Activated CD4-positive, alpha-beta T cell treated with anti-CD3 and anti-CD28 coated beads, Interleukin-2, amount 10 ng/mL, durations not matched to agents 24 days and 14 days (primary cell): ENCODE measurements around the gene LRRC75B. TPM values are rescaled to one million over a fixed set of nuclear protein-coding genes. Genes with fewer than 3 reads are reported as not detected.

Experiments used
- DNase-seq: peaks from one replicate; pipeline ENCODE4 v3.0.0; 2022
- H3K27ac Mint-ChIP-seq: one replicate; pipeline ENCODE4 v1.8.0; 2022; ENCODE audit warnings: mild to moderate bottlenecking, mixed read lengths
- H3K27me3 Mint-ChIP-seq: one replicate; pipeline ENCODE4 v1.8.0; 2022; ENCODE audit warnings: mixed read lengths
- H3K36me3 Mint-ChIP-seq: one replicate; pipeline ENCODE4 v1.8.0; 2022; ENCODE audit warnings: low read depth, mild to moderate bottlenecking, mixed read lengths
- H3K4me1 Mint-ChIP-seq: one replicate; pipeline ENCODE4 v1.8.0; 2021; ENCODE audit warnings: mixed read lengths
- H3K4me3 Mint-ChIP-seq: one replicate; pipeline ENCODE4 v1.8.0; 2022; ENCODE audit warnings: mild to moderate bottlenecking, moderate library complexity, mixed read lengths
- H3K9me3 Mint-ChIP-seq: one replicate; pipeline ENCODE4 v1.8.0; 2021; ENCODE audit warnings: mixed read lengths
- intact Hi-C: fragments of 100-400 bp; cut with micrococcal nuclease; formaldehyde crosslinking; loops from one replicate; pipeline ENCODE4 v1.15.1; 2023
- total RNA-seq: library from RNA; stranded (reverse); gene quantifications from 2 replicates; pipeline ENCODE4 v1.2.3, GENCODE V29; 2022

Gene LRRC75B
- total RNA-seq, 1 donor from 2014 or later: 3.2 TPM

GRCh38 chr22:24585927-24586546 lies 6.8 kb downstream of the LRRC75B start:
- H3K36me3 Mint-ChIP-seq: no peaks in the 10 kb centered on the region
- H3K27ac Mint-ChIP-seq: no peak overlapping the region
- H3K27me3 Mint-ChIP-seq: no peaks in the 10 kb centered on the region
- no peak overlapping the region for H3K4me3 Mint-ChIP-seq
- intact Hi-C loops: no loop called here
- H3K9me3 Mint-ChIP-seq: no peaks in the 10 kb centered on the region
- DNase-seq: no peak
- H3K4me1 Mint-ChIP-seq: peaks cover 5% of the 10 kb centered on the region

- Mint-ChIP-seq H3K4me1 (peaks cover 5% of the 10 kb centered on the region), H3K4me3 (no peak overlapping the region), H3K36me3 (no peaks in the 10 kb centered on the region), H3K9me3 (no peaks in the 10 kb centered on the region), H3K27me3 (no peaks in the 10 kb centered on the region), H3K27ac (no peak overlapping the region)
- intact Hi-C loops: no loop called here
- no peak for DNase-seq
Observed at GRCh38 chr22:24585461-24585860, 7.4 kb downstream of the LRRC75B start.

DNA sequence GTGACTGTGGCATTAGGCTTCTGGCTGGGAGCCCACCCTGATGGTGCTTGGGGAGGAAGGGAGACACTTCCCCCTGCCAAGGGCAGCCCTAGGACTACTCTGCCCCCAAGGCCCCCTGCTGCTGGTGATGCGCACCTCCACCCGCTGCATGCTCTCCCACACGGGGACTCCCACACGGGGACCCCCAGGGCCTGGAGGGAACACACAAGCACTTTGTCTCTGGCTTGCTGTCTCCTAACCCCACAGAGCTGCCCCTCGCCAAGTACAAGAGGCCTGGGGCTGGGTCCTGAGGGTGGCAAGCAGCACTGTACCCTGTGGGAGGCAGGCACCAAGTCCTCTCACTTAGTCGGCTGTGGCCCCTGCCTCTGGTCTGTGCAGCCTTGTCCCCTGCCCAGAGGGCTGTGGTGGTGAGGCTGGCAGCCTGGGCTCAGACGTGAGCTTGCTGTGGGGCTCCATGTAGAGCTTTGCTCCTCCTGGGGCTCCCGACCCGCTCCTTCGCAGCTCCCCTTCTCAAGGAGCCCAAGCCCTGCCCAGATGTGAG lies 7.9 kb downstream of the LRRC75B start:
- H3K36me3 Mint-ChIP-seq: no peaks in the 10 kb centered on the region
- no peaks in the 10 kb centered on the region for H3K9me3 Mint-ChIP-seq
- H3K4me1 Mint-ChIP-seq: peaks cover 5% of the 10 kb centered on the region
- no peak overlapping the region for H3K4me3 Mint-ChIP-seq
- DNase-seq: no peak
- no peak overlapping the region for H3K27ac Mint-ChIP-seq
- intact Hi-C loops: no loop called here
- H3K27me3 Mint-ChIP-seq: no peaks in the 10 kb centered on the region

DNA sequence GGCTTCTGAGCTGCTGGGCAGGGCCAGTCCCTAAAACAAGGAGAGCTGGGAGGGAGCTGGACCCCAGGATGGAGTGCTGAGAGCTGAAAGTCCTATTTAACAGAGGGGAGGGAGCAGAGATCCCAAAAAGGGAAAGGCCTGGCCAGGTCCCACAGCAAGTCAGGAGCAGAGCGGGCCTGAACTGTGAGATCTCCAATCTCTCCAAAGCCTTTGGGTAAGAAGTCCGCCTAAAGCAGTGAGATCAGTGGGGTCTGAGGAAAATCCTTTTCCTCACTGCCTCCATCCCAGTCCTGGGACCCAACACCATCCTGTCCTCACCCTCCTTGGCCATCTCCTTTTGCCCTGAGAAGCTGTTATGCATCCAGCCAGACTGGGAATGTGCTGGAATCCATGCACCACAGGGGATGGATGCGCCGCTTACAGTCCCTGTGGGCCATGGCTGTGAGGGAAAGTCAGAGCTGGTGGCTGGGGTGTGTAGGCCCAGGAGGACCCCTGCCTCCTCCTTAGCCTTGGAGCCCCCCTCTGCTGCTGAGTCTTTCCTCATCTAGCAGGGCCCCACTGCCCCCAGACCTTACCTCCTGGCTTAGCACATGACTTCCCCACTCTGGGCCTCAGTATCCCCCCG lies 8.6 kb downstream of the LRRC75B start:
- H3K4me3 Mint-ChIP-seq: no peak overlapping the region
- H3K27ac Mint-ChIP-seq: no peak overlapping the region
- no peak for DNase-seq
- no peaks in the 10 kb centered on the region for H3K36me3 Mint-ChIP-seq
- no peaks in the 10 kb centered on the region for H3K27me3 Mint-ChIP-seq
- peaks cover 5% of the 10 kb centered on the region for H3K4me1 Mint-ChIP-seq
- no peaks in the 10 kb centered on the region for H3K9me3 Mint-ChIP-seq
- intact Hi-C loops: no loop called here

DNA sequence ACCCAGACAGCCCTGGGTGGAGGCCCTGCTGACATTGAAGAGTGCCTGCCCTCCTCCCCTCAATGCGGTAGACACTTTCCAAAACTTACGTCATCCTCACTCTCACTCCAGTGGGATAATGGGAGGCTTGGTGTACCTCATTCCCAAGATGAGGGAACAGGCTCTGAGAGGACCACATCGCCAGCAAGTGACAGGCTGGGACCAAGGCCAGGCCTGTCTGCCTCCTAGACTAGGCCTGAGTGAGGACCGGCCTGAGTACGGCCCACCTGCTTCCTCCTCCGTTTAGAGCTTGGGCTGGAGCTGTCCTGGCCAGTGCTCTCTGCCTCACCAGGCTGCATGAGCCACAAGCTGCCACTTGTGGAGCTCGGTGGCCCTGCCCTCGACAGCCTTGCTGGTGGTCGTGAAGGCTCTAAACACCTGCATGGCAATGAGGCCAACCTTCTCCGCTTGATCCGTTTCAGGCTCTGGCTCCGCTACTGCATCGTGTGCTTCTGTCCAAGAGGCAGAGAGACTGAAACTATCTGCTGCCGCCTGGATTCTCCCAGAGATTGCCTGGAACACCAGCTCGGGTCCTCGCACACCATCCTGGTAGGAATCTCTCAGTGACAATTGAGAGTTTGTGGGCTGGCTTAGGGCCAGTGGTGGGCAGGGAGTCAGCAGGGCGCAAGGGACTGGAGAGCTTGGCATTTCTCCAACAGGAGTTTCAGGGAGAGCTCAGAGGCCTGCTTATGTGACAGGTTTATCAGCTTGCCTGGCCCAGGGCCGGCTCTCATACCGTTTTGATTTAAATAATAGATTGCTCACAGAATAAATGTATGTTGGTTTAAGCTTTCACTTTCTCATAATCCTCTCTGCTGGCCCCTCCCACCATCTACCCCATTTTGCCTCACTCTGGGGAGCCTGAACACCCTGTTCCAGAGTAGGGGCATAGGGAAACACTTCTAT lies 9.4 kb downstream of the LRRC75B start:
- no peaks in the 10 kb centered on the region for H3K36me3 Mint-ChIP-seq
- peaks cover 7% of the 10 kb centered on the region for H3K4me1 Mint-ChIP-seq

GRCh38 chr22:24582056-24582814 lies 10.6 kb downstream of the LRRC75B start:
- H3K9me3 Mint-ChIP-seq: no peaks in the 10 kb centered on the region
- H3K27ac Mint-ChIP-seq: no peak overlapping the region

More for the DNA sequence above, 9.4 kb downstream of the LRRC75B start:
- H3K4me3 Mint-ChIP-seq: no peak overlapping the region
- no peaks in the 10 kb centered on the region for H3K27me3 Mint-ChIP-seq
- no peaks in the 10 kb centered on the region for H3K9me3 Mint-ChIP-seq
- DNase-seq: no peak
- H3K27ac Mint-ChIP-seq: no peak overlapping the region
- intact Hi-C loops: no loop called here

DNA sequence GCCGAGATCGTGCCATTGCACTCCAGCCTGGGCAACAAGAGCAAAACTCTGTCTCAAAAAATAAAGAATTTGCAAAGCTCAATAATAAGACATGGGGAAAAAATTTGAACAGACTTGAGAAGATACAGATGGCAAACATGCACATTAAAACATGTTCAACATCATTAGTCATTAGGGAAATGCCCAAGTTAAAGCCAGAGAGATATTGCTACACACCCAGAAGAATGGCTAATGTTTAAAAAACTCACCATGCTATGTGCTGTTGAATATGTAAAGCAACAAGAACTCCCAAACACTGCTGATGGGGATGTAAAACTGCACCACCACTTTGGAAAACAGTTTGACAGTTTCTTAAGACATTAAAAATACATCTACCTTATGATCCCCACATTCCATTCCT lies 12.6 kb downstream of the LRRC75B start:
- no peaks in the 10 kb centered on the region for H3K27me3 Mint-ChIP-seq
- H3K27ac Mint-ChIP-seq: no peak overlapping the region
- H3K4me1 Mint-ChIP-seq: peaks cover 8% of the 10 kb centered on the region
- DNase-seq: no peak
- H3K36me3 Mint-ChIP-seq: peaks cover 12% of the 10 kb centered on the region
- intact Hi-C loops: no loop called here
- no peak overlapping the region for H3K4me3 Mint-ChIP-seq
- no peaks in the 10 kb centered on the region for H3K9me3 Mint-ChIP-seq

More at GRCh38 chr22:24582056-24582814, 10.6 kb downstream of the LRRC75B start:
- no peak for DNase-seq
- Mint-ChIP-seq H3K27me3 (no peaks in the 10 kb centered on the region), H3K4me1 (peaks cover 8% of the 10 kb centered on the region), H3K4me3 (no peak overlapping the region), H3K36me3 (peaks cover 3% of the 10 kb centered on the region)
- intact Hi-C loops: no loop called here

- H3K4me3 Mint-ChIP-seq: no peak overlapping the region
- H3K36me3 Mint-ChIP-seq: peaks cover 21% of the 10 kb centered on the region
- no peaks in the 10 kb centered on the region for H3K9me3 Mint-ChIP-seq
- no peaks in the 10 kb centered on the region for H3K27me3 Mint-ChIP-seq
- intact Hi-C loops: no loop called here
- H3K4me1 Mint-ChIP-seq: peaks cover 8% of the 10 kb centered on the region
- DNase-seq: no peak
- H3K27ac Mint-ChIP-seq: no peak overlapping the region
Observed at GRCh38 chr22:24579258-24579601, 13.6 kb downstream of the LRRC75B start.

DNA sequence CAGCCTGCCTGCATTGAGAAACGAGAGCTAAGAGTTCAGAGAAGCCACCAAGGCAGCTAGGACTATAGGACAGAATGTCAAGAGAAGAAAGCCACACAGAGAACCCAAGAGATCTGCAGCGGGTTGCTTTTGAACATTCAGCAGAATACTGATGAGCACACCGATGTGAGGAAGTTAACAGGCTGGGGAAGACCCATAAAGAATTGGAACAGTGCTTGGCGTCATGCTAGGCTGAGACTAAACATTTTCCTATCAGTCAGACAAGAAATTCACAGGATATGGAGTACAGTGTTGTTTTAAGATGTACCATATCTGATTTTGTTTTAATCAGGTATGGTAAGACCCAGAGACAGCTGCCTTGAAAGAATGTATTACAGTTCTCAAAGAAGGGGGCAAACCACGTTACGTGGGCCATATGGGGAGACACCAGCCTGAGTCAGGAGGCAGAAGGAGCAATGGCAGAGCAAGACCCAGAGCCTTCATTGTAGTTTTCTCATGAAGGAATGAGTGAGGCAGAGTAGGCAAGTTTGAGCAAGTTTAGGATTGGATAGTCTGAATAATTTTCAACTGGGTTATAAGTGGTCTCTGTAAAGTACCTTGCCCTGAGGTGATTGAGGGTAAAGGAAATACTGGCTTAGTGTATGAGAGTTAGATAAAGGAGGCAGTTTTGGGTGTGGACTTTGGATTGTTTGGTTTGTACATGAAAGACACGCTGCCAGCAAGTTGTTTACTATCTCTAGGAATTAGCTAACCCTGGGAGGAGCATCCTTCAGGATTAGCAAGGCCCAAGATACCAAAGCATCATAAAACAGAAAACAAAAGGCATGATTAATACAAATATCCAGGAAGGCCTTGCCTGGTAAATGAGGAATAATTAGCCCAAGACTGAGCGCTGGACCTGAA lies 14.3 kb downstream of the LRRC75B start:
- no peak overlapping the region for H3K27ac Mint-ChIP-seq
- no peak for DNase-seq
- H3K36me3 Mint-ChIP-seq: peaks cover 24% of the 10 kb centered on the region
- H3K9me3 Mint-ChIP-seq: no peaks in the 10 kb centered on the region
- no peaks in the 10 kb centered on the region for H3K27me3 Mint-ChIP-seq
- peaks cover 4% of the 10 kb centered on the region for H3K4me1 Mint-ChIP-seq
- intact Hi-C loops: no loop called here
- no peak overlapping the region for H3K4me3 Mint-ChIP-seq

DNA sequence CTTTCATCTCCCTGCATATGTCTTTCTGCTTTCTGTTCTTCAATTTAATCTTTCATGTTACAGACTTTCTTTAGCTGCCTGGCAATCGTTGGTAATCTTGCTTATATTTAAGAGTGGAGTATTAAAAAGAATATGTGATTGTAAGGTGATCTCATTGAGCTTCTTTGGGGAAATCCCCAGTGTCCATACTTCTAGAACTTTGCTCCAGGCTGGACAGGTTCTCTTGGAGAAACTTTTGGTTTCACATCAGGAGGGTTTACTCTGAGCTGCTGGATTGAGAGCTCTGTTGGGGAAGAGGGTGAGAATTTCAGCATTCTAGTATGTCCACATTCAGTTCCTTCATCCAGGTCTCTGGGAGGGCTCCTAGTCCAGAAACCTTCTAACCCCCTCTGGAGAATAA lies 16.1 kb downstream of the LRRC75B start:
- peaks cover 3% of the 10 kb centered on the region for H3K4me1 Mint-ChIP-seq
- H3K36me3 Mint-ChIP-seq: peaks cover 38% of the 10 kb centered on the region
- no peaks in the 10 kb centered on the region for H3K9me3 Mint-ChIP-seq
- intact Hi-C loops: no loop called here
- H3K4me3 Mint-ChIP-seq: no peak overlapping the region
- no peak overlapping the region for H3K27ac Mint-ChIP-seq
- no peak for DNase-seq
- no peaks in the 10 kb centered on the region for H3K27me3 Mint-ChIP-seq

DNA sequence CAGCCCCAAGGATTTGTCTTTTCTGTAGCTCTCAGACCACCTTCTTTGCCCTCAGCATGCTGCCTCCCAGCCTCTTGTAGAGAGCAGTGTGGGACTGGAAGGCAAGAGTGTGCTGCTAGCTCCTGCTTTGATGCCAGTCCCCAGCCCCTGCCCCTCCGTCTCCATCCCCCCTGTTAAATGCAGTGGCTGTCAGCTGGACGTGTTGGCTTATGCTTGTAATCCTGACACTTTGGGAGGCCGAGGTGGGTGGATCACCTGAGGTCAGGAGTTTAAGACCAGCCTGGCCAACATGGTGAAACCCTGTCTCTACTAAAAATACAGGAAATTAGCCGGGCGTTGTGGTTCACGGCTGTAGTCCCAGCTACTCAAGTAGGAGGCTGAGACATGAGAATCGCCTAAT lies 21.6 kb downstream of the LRRC75B start:
- Mint-ChIP-seq H3K27ac (no peak overlapping the region), H3K27me3 (no peaks in the 10 kb centered on the region), H3K36me3 (peaks cover 66% of the 10 kb centered on the region), H3K4me3 (no peak overlapping the region), H3K9me3 (no peaks in the 10 kb centered on the region), H3K4me1 (peaks cover 4% of the 10 kb centered on the region)
- intact Hi-C loops: no loop called here
- DNase-seq: no peak

DNA sequence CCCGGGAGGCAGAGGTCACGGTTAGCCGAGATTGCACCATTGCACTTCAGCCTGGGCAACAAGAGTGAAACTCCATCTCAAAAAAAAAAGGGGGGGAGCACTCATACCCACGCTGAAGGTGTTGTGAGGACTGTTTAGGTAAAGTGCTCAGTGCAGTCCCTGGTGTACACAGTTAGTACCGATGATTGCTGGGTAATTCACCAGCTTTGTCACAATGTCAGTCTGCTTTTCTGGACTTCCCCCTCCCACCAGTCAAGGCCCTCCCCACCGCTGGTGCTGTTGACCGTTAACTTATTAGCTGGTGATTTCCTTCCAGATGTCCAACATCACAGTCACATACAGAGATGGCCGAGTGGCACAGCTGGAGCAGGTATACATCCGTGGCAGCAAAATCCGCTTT lies 25.2 kb downstream of the LRRC75B start:
- intact Hi-C loops: no loop called here
- Mint-ChIP-seq H3K4me1 (peaks cover 17% of the 10 kb centered on the region), H3K36me3 (peaks cover 58% of the 10 kb centered on the region), H3K27me3 (no peaks in the 10 kb centered on the region), H3K4me3 (no peak overlapping the region), H3K27ac (no peak overlapping the region), H3K9me3 (no peaks in the 10 kb centered on the region)
- no peak for DNase-seq
